B cell (primary cell): ENCODE measurements around the gene DOCK4. TPM values are rescaled to one million over a fixed set of nuclear protein-coding genes. Genes with fewer than 3 reads are reported as not detected.
"Not testable (repeated sequence)": the region's sequence is repeated elsewhere in the genome, so short reads cannot be mapped to it uniquely, and the experiment has no call there.

Experiments used
- ATAC-seq: fragments of 200-7000 bp; cut with Tn5 transposase; one replicate; pipeline ENCODE4 v1.10.0; 2021; ENCODE audit warnings: low read depth, mild to moderate bottlenecking, moderate number of reproducible peaks, moderate library complexity
- CTCF ChIA-PET: fragments of 350-600 bp; sonication (Branson Sonifier 250); formaldehyde crosslinking; loops from one replicate; lab custom pipeline; 2021; ENCODE audit warnings: antibody characterized with exemption, inconsistent platforms; lab: Charles Lee
- POLR2A ChIA-PET: fragments of 350-600 bp; sonication (Branson Sonifier 250); formaldehyde crosslinking; loops from one replicate; lab custom pipeline; 2021; ENCODE audit warnings: antibody characterized with exemption; lab: Charles Lee
- DNase-seq: peaks from one replicate; pipeline ENCODE4 v3.0.0; 2013
- H2AFZ ChIP-seq: 2 replicates; pipeline ENCODE4 v1.6.1; 2012; ENCODE audit warnings: mild to moderate bottlenecking, low read depth, low read length; ENCODE audit not compliant: insufficient read depth, poor library complexity, severe bottlenecking
- H3K27ac ChIP-seq, 2 donors: 1 replicate in 1 of 2; 2 replicates in 1 of 2; pipeline ENCODE4 v1.5.1; 2012 to 2013; ENCODE audit warnings: low read length in 2 of 2, mild to moderate bottlenecking in 2 of 2, moderate library complexity in 1 of 2
- H3K27me3 ChIP-seq, 4 experiments: fragments of 200-600 bp in 1 of 4; sonication (generic) in 1 of 4; replicated peaks in 1 of 4; 1 replicate in 2 of 4; 2 replicates in 2 of 4; pipeline versions ENCODE4 v1.6.1 to v1.7.0; 2013 to 2016; ENCODE audit warnings: low read length in 3 of 4, mild to moderate bottlenecking in 2 of 4, mixed read lengths in 1 of 4, moderate library complexity in 1 of 4; ENCODE audit not compliant: insufficient read depth in 4 of 4, control insufficient read depth in 3 of 4; ENCODE audit errors: control extremely low read depth in 1 of 4
- H3K36me3 ChIP-seq, 2 experiments: replicated peaks in 1 of 2; 1 replicate in 1 of 2; 2 replicates in 1 of 2; pipeline versions ENCODE4 v1.6.1 to v1.7.1; 2013; ENCODE audit warnings: low read length in 1 of 2; ENCODE audit not compliant: insufficient read depth in 2 of 2, control insufficient read depth in 1 of 2; ENCODE audit errors: control extremely low read depth in 1 of 2, extremely low read depth in 1 of 2
- H3K4me1 ChIP-seq, 2 donors: fragments of 200-600 bp in 1 of 2; sonication (generic) in 1 of 2; 1 replicate in 1 of 2; 2 replicates in 1 of 2; pipeline versions ENCODE4 v1.5.1 to v1.6.1; 2013 to 2017; ENCODE audit warnings: low read length in 2 of 2; ENCODE audit not compliant: control insufficient read depth in 2 of 2, insufficient read depth in 2 of 2
- H3K4me2 ChIP-seq: replicated peaks from 2 replicates; pipeline ENCODE3; 2012; ENCODE audit warnings: mild to moderate bottlenecking, low read depth, low read length; ENCODE audit not compliant: poor library complexity, severe bottlenecking
- H3K4me3 ChIP-seq, 5 experiments: fragments of 200-600 bp in 1 of 5; sonication (generic) in 1 of 5; 1 replicate in 3 of 5; 2 replicates in 2 of 5; pipeline versions ENCODE4 v1.5.1 to v1.7.0; 2011 to 2016; ENCODE audit warnings: low read length in 4 of 5, mild to moderate bottlenecking in 4 of 5, low read depth in 2 of 5, control low read depth in 1 of 5, moderate library complexity in 1 of 5; ENCODE audit not compliant: insufficient read depth in 1 of 5; ENCODE audit errors: control extremely low read depth in 1 of 5, extremely low read depth in 1 of 5
- H3K79me2 ChIP-seq: fragments of 200-600 bp; sonication (generic); one replicate; pipeline ENCODE4 v1.6.0; 2016; ENCODE audit warnings: low read length; ENCODE audit not compliant: control insufficient read depth, insufficient read depth
- H3K9ac ChIP-seq: fragments of 200-600 bp; sonication (generic); 2 replicates; pipeline ENCODE4 v1.6.1; 2017; ENCODE audit warnings: mild to moderate bottlenecking, low read length, moderate library complexity
- H3K9me3 ChIP-seq, 3 donors: one replicate each; pipeline versions ENCODE4 v1.6.1 to v1.7.1; 2013; ENCODE audit warnings: low read length in 2 of 3; ENCODE audit not compliant: control insufficient read depth in 2 of 3, insufficient read depth in 1 of 3; ENCODE audit errors: control extremely low read depth in 1 of 3
- H4K20me1 ChIP-seq: 2 replicates; pipeline ENCODE4 v1.6.0; 2012; ENCODE audit warnings: mild to moderate bottlenecking, low read length; ENCODE audit not compliant: insufficient read depth, control insufficient read depth, poor library complexity, severe bottlenecking
- H3K27ac Mint-ChIP-seq: one replicate; pipeline ENCODE4 v1.8.0; 2021; ENCODE audit warnings: mixed read lengths
- H3K27me3 Mint-ChIP-seq: one replicate; pipeline ENCODE4 v1.8.0; 2021; ENCODE audit warnings: mixed read lengths
- H3K4me1 Mint-ChIP-seq: one replicate; pipeline ENCODE4 v1.8.0; 2021; ENCODE audit warnings: mixed read lengths
- H3K4me3 Mint-ChIP-seq: one replicate; pipeline ENCODE4 v1.8.0; 2021; ENCODE audit warnings: mixed read lengths
- H3K9me3 Mint-ChIP-seq: one replicate; pipeline ENCODE4 v1.8.0; 2022; ENCODE audit warnings: mixed read lengths; ENCODE audit not compliant: insufficient read depth
- CTCF ChIP-seq: fragments of 200-600 bp; IDR thresholded peaks from one replicate; pipeline ENCODE4 v1.8.0; 2022; ENCODE audit warnings: antibody characterized with exemption, mild to moderate bottlenecking
- EZH2 ChIP-seq: IDR thresholded peaks from 2 replicates; pipeline ENCODE4 v1.6.1; 2012; ENCODE audit warnings: borderline replicate concordance, low read depth, mild to moderate bottlenecking, moderate library complexity, low read length; ENCODE audit not compliant: insufficient read depth, poor library complexity, severe bottlenecking
- WGBS: methylation state at CpG from one replicate; pipeline ENCODE4 v1.1.5; 2013; ENCODE audit warnings: missing lambda C conversion rate; ENCODE audit not compliant: insufficient coverage; 5-methylcytosine and 5-hydroxymethylcytosine counted together
- intact Hi-C: fragments of 100-400 bp; cut with micrococcal nuclease; formaldehyde crosslinking; loops from one replicate; pipeline ENCODE4 v1.10.0; 2022
- polyA plus RNA-seq: library from polyadenylated mRNA; depleted of rRNA; stranded (reverse); fragments of >200 nt; gene quantifications from 2 replicates; pipeline ENCODE4 v1.2.3, GENCODE V29; 2012
- total RNA-seq, 2 donors: library from RNA; stranded (reverse); fragments of 120-200 nt in 1 of 2; gene quantifications; 1 replicate in 1 of 2; 2 replicates in 1 of 2; pipeline versions ENCODE4 v1.2.3 to v1.2.4, GENCODE V29; 2013 to 2022

Gene DOCK4
- total and polyA plus RNA-seq, 2 donors (not counting 1 experiment from before 2014, with no cell fraction given), result 0.03 to 4.1 TPM

- H3K4me3 Mint-ChIP-seq, result no peak overlapping the region
- Histone ChIP-seq H3K9ac (no peak overlapping the region), H3K9me3 (no peaks in the 10 kb centered on the region), H3K27me3 (peaks cover 0 to 4% (median 0%) of the 10 kb centered on the region in 4 experiments), H3K4me1 (no peaks in the 10 kb centered on the region), H3K4me2 (no peak overlapping the region), H4K20me1 (no peaks in the 10 kb centered on the region), H3K36me3 (no peaks in the 10 kb centered on the region), H3K27ac (no peak overlapping the region), H3K4me3 (no peak overlapping the region), H3K79me2 (no peaks in the 10 kb centered on the region), H2AFZ (no peak overlapping the region)
- no peak for ATAC-seq
- no peak overlapping the region for H3K27ac Mint-ChIP-seq
- DNase-seq, result no peak
- H3K27me3 Mint-ChIP-seq, result no peaks in the 10 kb centered on the region
- intact Hi-C loops, result no loop called here
- H3K4me1 Mint-ChIP-seq, result no peaks in the 10 kb centered on the region
- WGBS, result no CpG with 5 or more reads among the region's 5 CpGs
- ChIA-PET CTCF (interaction anchor here (0.7 kb wide), 1 partner anchor 487 kb away, joined by 3 read pairs; no protein-coding TSS in a partner anchor), POLR2A (no interaction called here)
- TF ChIP-seq EZH2 (no peak), CTCF (no peak)
- H3K9me3 Mint-ChIP-seq, result no peaks in the 10 kb centered on the region
Measured at GRCh38 chr7:111910656-111911055, 295.5 kb downstream of the DOCK4 start.

GRCh38 chr7:111908673-111909072 is 297.5 kb downstream of the DOCK4 start:
- H3K4me3 ChIP-seq, H3K27me3 ChIP-seq, CTCF ChIA-PET, H3K4me1 Mint-ChIP-seq, H3K9me3 ChIP-seq, DNase-seq, H4K20me1 ChIP-seq, H3K9ac ChIP-seq, H3K9me3 Mint-ChIP-seq, H3K79me2 ChIP-seq, H2AFZ ChIP-seq, H3K4me2 ChIP-seq, H3K27me3 Mint-ChIP-seq, H3K4me1 ChIP-seq, H3K4me3 Mint-ChIP-seq, H3K27ac Mint-ChIP-seq, H3K36me3 ChIP-seq, POLR2A ChIA-PET, intact Hi-C loops, H3K27ac ChIP-seq, ATAC-seq: not testable (repeated sequence)
- WGBS, result no CpG with 5 or more reads among the region's 3 CpGs
